ENCODE data around the gene EMSY.

EMSY gene

DNA sequence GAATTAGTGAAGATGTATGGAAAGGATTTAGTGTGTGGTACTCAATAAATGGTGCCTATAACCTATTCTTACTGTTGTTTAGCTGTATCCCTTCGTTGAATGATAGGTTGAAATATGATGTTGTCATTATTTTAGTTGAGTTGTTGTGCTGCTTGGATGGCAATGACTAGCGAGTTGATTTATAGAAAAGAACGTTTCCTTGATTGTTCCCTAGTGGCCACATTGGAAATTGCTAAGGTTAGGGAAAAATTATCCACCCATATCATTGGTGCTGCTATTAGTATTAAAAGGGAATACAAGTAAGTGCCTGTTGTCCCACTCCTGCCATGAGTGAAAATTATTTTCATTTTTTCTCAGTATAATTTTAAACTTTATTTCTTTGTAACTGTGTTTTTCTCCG is 14.5 kb downstream of the EMSY start:
- no peak for DNase-seq (ENCODE audit: low read depth)

DNA sequence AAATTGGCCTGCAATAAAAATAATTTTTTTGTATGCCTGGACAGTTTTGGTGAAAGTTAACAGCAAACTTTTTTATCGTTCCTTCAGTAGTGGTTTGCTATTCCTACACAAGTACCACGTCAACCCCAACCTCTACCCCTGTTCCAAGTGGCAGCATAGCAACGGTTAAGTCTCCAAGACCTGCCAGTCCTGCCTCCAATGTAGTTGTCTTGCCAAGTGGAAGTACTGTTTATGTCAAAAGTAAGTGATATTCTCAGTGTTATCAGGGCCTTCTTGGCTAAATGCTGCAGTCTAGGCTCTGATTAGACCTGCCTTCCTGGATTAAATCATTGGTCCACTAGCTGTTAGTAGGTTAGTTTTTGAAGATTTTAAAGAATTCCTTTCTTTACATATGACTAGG is 15.0 kb downstream of the EMSY start:
- no peak for DNase-seq (ENCODE audit: low read depth)

DNA sequence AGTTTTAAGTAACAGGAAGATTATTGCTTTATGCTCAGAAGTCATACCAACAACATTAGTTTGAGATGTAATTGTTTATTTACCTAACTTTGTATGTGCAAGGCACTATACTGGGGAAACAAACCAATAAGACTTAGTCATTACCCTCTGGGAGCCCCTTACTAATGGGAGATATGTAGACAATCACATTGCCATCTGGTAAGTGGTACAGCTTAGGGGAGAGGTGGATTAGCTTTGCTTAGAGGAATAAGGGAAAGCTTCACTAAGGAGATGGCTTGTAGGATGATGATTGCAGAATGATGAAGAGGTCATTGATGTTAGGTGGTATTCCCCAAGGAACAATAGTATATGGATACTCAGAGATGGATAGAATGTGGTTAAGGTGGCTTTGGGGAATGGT is 17.5 kb downstream of the EMSY start:
- no peak for DNase-seq (ENCODE audit: low read depth)

DNA sequence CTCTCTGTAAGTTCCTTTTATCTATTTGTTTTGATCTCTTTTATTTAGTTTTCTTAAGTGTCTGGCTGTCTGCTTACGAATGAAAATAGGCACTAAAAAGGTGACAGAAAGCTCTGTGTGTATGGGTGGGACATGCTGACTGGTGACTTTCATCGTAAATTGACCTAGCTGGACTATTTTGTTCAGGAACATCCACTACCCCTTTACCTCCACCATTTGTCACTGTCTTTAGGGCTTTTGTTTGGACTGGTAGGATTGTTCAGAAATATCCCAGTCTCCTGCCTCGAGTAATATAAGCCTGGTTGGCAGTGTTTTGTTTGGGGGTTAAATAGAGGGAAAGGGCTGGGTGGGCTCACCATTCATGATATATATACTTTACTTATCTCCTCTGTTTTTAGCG is 20.9 kb downstream of the EMSY start:
- DNase-seq (ENCODE audit: low read depth), result no peak

DNA sequence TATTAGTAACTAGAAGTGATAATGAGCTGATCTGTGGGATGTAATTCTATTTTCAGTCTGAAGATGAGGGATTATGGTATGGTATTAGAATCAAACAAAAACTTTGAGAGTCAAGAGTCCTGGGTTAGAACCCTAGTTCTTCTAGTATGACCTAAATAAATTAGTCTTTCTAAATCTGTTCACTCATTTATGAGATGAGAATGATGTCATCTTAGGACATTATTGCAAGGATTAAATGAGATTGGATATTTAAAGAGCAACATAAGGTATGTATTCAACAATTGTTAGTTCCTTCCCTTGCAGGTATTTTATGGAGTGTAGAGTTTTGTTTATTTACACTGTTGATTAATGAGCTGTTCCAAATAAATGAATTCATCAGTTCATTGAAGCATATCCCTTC is 21.8 kb downstream of the EMSY start:
- no peak for DNase-seq (ENCODE audit: low read depth)

DNA sequence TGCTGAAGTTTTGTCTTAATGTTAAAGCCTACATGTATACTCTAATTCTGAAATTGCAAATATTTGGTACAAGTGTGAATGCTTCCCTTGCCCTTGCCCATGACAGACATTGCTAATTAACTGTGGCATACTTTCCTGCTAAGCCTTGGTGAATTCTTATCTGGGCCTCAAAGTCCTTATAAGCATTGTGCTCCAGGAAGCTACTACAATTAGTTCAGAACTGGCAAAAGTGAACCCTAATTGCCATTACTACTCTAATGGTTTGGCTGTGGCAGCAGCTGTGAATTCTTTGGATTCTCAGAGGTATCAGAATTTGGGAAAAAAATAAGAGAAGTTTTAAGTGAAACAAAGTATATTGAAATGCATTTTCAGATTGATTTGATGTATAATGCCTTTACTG is 24.3 kb downstream of the EMSY start:
- no peak for DNase-seq (ENCODE audit: low read depth)

DNA sequence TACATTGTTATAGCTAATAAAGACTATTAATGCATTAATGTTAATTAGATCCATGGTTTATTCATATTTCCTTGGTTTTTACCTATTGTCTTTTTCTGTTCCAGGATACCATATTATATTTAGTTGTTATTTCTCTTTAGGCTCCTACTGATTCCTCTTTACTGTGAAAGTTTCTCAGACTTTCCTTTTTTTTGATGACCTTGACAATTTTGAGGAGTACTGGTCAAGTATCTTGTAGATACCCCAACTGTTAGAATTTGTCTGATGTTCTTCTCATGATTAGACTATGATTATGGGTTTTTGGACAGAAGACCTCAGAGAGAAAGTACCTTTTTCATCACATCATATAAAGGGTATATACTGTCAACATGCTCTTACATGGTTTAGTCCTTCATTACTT is 26.6 kb downstream of the EMSY start:
- DNase-seq (ENCODE audit: low read depth), result no peak

DNA sequence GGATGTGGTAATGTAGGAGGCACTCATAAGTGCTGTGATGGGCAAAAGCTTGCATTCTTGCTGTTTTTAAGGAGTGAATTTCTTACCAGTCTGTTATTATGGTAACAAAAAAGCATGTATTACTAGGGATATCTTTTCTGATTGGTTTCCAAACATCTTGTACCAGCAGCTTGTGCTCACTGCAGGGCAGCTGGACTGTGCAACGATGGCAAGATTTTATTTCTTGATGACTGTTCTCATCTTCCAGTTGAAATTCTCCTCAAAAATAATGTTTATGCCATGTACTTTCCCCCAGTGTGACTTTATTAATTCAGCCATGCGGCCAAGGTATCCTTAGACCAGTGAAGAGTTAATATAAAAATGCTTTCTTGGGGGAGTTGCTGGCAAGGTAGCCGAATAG is 35.4 kb downstream of the EMSY start:
- no peak for DNase-seq (ENCODE audit: low read depth)

DNA sequence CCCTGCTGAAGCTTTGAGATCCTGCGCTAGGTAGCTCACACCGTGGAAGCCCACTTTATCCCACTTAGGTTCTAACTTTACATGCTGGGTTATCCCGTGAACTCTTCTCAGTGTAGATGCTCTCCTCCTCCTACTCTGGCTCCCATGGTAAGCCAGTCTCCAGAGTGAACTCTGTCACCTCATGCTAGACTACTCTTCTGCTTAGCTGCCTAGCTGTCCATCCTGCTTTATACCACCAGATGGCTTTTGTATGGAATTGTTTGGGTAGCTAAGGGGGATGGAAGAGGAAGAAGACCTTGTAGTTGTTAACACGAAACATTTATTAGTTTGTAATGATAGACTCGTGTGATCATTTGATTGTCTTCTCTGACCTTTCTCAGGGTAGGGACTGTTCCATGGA is 46.8 kb downstream of the EMSY start:
- DNase-seq (ENCODE audit: low read depth), result no peak

DNA sequence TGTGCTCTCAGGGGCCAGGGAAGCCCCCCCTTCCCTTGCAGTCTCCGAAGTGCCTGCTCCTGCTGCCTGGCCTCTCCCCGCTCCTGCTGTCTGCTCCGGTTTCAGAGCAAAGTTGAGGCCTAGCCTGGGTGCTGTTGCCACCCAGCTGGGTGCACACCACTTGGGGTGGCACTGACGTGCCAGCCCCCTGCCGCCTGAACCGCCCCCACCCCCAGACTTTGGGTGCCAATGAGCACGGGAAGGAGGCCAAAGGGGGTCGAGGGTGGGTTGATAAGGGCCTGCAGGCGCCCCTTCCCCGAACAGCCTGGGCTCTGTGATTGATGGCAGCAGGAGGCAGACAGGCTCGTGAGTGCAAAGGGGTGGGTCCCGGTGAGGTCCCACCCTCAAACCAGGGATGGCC is 48.2 kb downstream of the EMSY start:
- no peak for DNase-seq (ENCODE audit: low read depth)

DNA sequence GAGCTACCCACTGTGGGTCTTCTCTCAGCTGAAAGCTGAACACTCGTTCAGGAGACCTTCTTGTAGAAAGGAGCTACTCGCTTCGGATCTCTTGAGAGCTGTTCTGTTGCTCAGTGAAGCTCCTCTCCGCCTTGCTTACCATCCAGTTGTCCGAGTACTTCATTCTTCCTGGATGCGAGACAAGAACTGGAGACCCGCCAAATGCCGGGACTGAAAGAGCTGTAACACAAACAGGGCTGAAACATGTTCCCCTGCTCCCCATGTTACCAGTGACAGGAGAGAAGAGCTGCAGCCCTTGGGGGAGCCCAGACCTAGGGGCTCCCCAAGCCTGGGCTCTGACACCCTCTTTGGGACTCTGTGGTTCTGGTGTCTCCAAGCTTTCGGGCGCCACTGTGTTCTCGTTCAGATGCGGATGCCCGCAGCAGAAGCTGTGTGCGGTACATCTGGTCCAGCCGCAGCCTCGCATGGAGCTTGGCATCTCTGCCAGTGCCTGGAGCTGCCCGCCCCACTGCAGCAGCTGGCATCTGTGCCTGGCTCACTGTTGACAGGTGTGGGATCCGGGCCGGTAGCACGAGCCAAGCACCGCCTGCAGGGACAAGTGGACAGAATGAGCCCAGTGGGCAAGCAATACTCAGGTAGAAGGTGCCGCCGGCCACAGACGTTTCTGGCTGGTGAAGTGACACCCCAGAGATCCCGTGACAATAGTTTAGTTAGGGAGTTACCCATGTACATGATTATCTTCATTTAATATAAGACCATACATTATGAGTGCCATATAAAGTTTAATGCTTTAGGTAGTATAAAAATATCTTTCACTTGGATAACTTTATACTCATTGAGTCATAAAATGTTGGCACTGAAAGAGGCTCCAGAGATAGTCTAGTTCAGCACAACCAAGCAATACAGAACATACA is 49.1 kb downstream of the EMSY start:
- no peak for DNase-seq (ENCODE audit: low read depth)

DNA sequence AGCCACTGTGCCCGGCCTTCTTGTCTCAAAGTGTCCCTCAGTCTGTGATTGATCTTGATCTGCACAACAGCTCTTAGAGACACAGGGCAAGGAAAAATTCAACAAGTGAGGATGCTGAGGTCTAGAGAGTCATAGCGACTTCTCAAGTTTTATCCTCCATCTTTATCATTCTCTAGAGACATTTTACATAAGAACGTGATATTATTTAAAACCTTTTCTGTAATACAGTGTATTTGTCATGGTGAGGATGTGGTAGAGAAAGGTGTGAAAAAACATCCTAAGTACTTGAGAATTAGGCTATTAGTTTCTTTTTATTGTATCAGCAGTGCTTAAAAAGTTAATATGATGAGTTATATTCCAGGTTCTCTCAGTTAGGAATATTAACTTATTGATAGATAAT is 50.2 kb downstream of the EMSY start:
- DNase-seq (ENCODE audit: low read depth), result no peak

DNA sequence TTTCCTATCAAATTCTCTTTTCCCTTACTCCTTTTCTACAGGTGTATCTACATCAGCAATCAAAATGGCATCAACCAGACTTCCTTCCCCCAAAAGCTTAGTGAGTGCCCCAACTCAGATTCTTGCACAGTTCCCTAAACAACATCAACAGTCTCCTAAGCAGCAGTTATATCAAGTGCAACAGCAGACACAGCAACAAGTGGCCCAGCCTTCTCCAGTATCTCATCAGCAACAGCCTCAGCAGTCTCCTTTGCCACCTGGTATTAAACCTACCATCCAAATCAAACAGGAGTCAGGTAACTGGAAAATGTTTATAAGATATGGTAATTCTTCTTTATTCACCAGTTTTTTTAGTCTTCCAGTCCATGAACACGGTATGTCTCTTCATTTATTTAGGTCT is 51.4 kb downstream of the EMSY start:
- DNase-seq (ENCODE audit: low read depth), result no peak

DNA sequence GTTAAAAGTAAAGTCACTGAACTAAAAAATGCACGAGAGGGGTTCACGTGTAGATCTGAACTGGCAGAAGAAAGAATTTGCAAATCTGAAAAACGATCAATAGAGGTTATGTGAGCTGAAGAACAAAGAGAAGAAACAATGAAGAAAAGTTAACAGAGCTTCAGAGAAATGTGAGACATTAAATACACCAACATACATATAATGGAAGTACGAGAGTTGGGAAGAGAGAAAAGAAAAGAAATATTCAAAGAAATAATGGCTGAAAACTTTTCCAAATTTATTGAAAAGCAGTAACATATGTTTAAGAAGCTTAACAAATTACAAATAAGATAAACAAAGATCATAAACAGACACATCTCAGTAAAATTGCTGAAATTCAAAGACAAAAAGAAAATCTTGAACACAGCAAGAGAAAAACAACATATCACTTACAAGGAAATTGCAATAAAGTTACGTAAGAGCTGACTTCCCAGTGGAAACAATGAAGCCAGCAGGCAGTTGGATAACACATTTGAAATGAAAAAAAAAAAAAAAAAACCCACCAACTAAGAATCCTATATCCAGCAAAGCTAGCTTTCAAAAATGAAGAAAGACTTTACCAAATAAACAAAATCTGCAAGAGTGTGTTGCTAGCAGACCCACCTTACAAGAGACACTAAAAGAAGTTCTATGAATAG is 56.8 kb downstream of the EMSY start:
- no peak for DNase-seq (ENCODE audit: low read depth)

DNA sequence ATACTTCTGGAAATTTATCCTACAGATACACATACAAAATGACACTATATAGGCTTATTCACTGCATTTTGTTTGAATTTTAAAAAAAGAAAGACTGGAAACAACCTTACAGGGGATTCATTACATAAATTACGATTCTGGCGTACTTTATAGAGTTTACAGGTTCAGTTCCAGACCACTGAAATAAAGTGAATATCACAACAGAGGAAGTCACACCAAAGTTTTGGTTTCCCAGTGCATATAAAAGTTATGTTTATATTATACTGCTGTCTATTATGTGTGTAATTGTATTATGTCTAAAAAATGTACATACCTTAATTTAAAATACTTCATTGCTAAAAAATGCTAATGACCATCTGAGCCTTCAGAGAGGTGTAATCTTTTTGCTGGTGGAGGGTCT is 62.0 kb downstream of the EMSY start:
- no peak for DNase-seq (ENCODE audit: low read depth)

DNA sequence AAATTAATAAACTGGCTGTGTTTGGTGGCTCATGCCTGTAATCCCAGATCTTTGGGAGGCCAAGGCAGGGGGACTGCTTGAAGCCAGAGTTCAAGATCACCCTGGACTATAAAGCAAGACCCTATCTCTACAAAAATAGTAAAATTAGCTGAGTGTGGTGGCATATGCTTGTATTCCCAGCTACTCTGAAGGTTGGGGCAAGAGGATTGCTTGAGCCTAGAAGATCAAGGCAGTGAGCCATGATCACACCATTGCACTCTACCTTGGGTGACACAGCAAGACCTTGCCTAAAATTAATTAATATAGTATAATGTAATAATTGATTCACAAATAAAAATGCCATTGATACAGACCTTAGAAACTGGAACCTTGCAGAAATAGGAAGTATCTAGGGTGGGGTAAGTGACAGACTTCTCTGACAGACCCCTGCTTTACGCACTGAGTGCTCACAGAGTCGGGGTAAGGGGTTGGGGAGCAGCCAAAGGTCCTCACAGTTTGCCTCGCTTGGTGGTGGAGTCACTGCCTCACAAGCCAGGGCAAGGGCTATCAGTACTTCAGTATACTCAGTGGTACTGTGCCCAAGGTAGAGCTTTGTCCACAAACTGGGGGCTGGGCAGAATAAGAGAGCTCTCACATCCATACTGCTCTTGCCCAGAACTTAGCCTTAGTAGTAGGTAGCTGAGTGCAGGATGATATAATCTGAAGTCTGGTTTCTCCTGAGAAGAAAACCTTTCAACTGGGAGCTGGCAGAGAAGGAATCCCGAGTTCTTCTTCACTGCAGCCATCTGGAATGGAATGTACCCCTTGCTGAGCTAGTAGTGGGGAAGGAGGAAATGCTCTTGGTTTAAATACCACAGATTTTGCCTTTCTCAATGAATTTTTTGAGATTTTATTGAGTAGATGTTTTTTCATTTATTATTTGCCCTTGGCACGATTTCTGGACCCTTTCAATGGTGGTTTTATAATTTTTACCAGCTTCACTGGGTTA is 65.5 kb downstream of the EMSY start:
- no peak for DNase-seq (ENCODE audit: low read depth)

DNA sequence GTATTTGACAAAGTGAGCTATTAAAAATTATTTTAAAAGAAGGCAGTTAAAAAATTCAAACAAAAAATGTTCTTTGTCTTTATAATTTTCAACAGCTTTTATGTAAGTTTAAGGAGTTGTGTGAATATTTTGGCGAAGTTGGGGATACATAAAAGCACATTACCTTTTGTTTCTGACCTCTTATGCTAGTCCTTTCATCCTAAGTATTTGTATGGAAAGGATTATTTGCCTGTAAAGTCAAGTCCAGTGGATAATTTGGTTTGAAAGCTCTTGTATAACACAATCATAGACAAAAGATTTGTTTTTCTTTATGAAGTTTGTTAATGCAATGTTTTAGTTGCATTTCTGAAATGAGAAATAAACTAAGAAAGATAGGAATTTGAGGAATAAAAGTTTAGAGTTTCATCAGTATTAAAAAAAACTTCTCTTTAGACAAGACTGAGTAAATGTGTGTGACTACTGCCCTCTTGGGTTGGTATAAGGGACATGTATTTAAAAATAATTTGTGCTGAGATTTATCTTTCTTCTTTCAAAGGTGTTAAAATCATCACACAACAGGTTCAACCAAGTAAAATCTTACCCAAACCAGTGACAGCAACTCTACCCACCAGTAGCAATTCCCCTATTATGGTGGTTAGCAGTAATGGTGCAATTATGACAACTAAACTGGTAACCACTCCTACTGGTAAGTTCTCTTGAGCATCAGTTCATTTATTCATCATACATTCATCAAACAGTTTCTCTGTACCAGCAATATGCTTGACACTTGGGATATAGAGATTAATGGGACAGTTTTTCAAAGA is 68.2 kb downstream of the EMSY start:
- no peak for DNase-seq (ENCODE audit: low read depth)

DNA sequence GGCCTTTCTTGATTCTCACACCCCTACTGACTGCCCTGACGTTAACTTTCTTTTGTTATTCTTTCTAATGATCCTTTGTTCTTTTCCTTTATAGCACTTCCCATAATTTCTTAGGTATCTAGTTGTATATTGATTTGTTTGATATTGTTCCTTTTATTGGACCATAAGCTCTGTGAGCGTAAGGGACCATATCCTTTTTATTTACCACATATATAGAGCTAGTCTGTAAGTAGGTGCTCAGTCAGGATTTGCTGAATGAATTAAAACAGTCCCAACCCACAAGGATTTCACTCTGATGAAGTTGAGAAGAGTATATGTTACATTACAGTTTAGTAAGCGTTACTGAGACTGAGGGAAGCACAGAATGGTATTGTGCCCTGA is 68.8 kb downstream of the EMSY start:
- no peak for DNase-seq (ENCODE audit: low read depth)

DNA sequence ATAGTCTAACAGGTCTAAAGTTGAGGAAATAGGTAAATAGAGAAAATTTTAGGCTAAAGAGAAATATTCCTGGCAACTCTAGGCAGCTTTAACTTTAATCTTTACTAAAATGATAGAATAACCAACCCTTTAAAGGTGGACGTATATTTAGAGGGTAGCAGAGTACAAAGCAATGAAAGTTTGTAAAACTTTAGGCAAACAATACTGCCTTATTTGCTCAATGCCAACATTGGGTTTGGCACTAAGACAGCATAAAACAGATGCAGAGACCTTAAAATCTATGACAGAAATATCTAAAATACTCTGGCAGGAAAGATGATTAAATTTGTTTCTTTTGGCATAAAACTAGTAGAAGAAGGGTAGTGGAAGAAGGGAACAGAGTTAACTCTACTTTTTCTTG is 70.7 kb downstream of the EMSY start:
- no peak for DNase-seq (ENCODE audit: low read depth)

DNA sequence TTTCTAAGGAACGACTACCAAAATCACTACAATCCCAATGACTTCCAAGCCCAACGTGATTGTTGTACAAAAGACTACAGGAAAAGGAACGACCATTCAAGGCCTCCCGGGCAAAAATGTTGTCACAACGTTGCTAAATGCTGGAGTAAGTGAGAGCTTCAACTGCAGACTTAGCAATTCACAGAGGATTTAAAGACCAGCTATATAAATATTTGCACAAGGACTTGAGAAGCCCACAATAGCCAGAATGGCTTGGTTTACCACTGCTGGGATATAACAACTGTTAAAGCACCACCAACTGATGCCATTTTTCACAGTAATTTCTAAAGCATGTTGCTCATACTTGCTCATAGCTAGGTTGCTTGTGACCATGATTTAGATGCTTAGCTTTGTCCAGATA is 78.3 kb downstream of the EMSY start:
- no peak for DNase-seq (ENCODE audit: low read depth)

DNA sequence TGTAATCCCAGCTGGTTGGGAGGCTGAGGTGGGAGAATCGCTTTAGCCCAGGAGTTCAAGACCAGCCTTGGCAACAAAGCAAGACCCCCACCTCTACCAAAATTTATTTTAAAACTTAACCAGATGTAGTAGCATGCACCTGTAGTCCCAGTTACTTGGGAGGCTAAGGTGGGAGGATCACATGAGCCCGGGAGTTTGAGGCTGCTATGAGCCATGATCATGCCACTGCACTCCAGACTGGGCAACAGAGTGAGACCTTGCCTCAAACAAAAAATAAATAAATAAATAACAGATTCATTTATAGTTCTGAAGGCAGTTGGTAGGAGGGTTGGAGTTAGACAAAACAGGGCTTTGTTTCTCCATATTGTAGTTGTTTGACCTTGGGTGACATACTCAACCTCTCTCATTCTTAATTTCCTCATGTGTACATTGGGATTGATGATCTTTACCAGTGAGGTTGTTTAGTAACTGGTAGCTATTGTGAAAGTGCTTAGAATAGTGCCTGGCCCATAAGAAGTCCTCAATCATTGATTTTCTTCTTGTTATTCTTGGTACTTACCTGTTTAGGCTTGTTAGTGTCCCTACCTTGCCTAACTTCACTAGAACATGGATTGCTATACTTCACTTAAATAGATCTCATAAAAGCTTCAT is 79.1 kb downstream of the EMSY start:
- DNase-seq (ENCODE audit: low read depth), result no peak

Measured in activated T-cell treated with anti-CD3 and anti-CD28 coated beads for 1 hour (primary cell).